Smooth muscle cell (in vitro differentiated cells): Measurements from ENCODE around the gene CTIF. TPM values are rescaled to one million over a fixed set of nuclear protein-coding genes. Genes with fewer than 3 reads are reported as not detected.

Experiments used
- DNase-seq: peaks from one replicate; lab custom pipeline; 2025; ENCODE audit not compliant: unreplicated experiment; lab: John Stamatoyannopoulos, UW
- H2AFZ ChIP-seq: fragments of 200-600 bp; sonication (generic); 2 replicates; pipeline ENCODE4 v1.6.0; 2016; ENCODE audit warnings: antibody characterized with exemption, low read depth, mild to moderate bottlenecking
- H3F3A ChIP-seq: fragments of 200-600 bp; sonication (generic); 2 replicates; pipeline ENCODE4 v1.6.0; 2017; ENCODE audit warnings: antibody characterized with exemption, low read depth
- H3K27ac ChIP-seq: fragments of 200-600 bp; sonication (generic); 2 replicates; pipeline ENCODE4 v1.5.1; 2016; ENCODE audit warnings: low read depth, mild to moderate bottlenecking
- H3K27me3 ChIP-seq: fragments of 200-600 bp; sonication (generic); 2 replicates; pipeline ENCODE4 v1.6.1; 2016; ENCODE audit warnings: low read depth, mild to moderate bottlenecking
- H3K36me3 ChIP-seq: fragments of 200-600 bp; sonication (generic); 2 replicates; pipeline ENCODE4 v1.5.1; 2016; ENCODE audit warnings: low read depth
- H3K4me1 ChIP-seq: fragments of 200-600 bp; sonication (generic); 2 replicates; pipeline ENCODE4 v1.5.1; 2016; ENCODE audit warnings: low read depth
- H3K4me2 ChIP-seq: fragments of 200-600 bp; sonication (generic); 2 replicates; pipeline ENCODE4 v1.6.0; 2016; ENCODE audit warnings: mild to moderate bottlenecking
- H3K4me3 ChIP-seq: fragments of 200-600 bp; sonication (generic); 2 replicates; pipeline ENCODE4 v1.5.1; 2016; ENCODE audit warnings: mild to moderate bottlenecking
- H3K79me2 ChIP-seq: fragments of 200-600 bp; sonication (generic); 2 replicates; pipeline ENCODE4 v1.6.0; 2016; ENCODE audit warnings: low read depth, mild to moderate bottlenecking
- H3K9ac ChIP-seq: fragments of 200-600 bp; sonication (generic); 2 replicates; pipeline ENCODE4 v1.6.0; 2016; ENCODE audit warnings: low read depth
- H3K9me3 ChIP-seq: fragments of 200-600 bp; sonication (generic); replicated peaks from 2 replicates; pipeline ENCODE4 v1.5.1; 2016; ENCODE audit warnings: low read depth
- H4K20me1 ChIP-seq: fragments of 200-600 bp; sonication (generic); 2 replicates; pipeline ENCODE4 v1.6.0; 2016; ENCODE audit warnings: low read depth
- WGBS: methylation state at CpG from one replicate; pipeline ENCODE4 v1.1.7; 2016; ENCODE audit warnings: low lambda C conversion rate; 5-methylcytosine and 5-hydroxymethylcytosine counted together
- polyA plus RNA-seq: library from polyadenylated mRNA; unstranded; fragments of >200 nt; fragmentation: Nextera tagmentation; extraction: Ambion mirVana; gene quantifications from 2 replicates; pipeline ENCODE4 v1.2.1, GENCODE V29; 2016
- total RNA-seq: library from RNA; depleted of rRNA; stranded (reverse); fragments of >200 nt; gene quantifications from 2 replicates; pipeline ENCODE4 v1.2.3, GENCODE V29; 2014
- TF ChIP-seq, protein P1 (sequence below): fragments of 200-600 bp; sonication (generic); IDR thresholded peaks from 2 replicates; pipeline ENCODE4 v1.5.1; 2017; ENCODE audit warnings: borderline replicate concordance, mild to moderate bottlenecking, antibody characterized with exemption; ENCODE audit not compliant: insufficient read depth, poor library complexity, severe bottlenecking

The CTIF gene
- total and polyA plus RNA-seq, 2 experiments from 2014 or later, result 22.2 to 25.3 TPM

DNA sequence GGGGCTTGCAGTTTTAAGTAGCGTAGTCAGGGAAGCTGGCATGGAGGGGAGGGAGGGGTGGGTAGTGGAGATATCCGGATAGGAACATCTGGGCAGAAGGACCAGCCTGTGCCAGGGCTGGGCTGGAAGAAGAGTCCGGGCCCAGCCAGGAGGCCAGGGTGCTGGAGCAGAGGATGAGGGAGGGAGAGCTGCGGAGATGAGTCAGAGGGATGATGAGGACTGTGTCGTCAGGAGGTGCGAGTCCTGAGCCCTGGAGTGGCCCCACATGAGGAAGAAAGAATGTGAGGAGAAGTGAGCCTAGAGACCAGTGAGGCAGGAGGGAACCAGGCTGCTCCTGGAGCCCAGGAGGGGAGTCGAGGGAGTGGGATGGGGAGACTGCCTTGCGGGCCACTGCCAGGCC lies 82.4 kb downstream of the CTIF start:
- Histone ChIP-seq H3K27me3 (no peaks in the 10 kb centered on the region), H3K4me2 (peak overlapping the region; percentile 27), H3K4me1 (peaks cover 6% of the 10 kb centered on the region), H3K9me3 (no peaks in the 10 kb centered on the region), H3K36me3 (no peaks in the 10 kb centered on the region), H2AFZ (no peak overlapping the region), H3K9ac (peak overlapping the region; percentile 61), H3K79me2 (peaks cover 6% of the 10 kb centered on the region), H4K20me1 (peaks cover 50% of the 10 kb centered on the region), H3F3A (peaks cover 15% of the 10 kb centered on the region), H3K4me3 (no peak overlapping the region), H3K27ac (peak overlapping the region; percentile 82)
- TF ChIP-seq, protein P1, sequence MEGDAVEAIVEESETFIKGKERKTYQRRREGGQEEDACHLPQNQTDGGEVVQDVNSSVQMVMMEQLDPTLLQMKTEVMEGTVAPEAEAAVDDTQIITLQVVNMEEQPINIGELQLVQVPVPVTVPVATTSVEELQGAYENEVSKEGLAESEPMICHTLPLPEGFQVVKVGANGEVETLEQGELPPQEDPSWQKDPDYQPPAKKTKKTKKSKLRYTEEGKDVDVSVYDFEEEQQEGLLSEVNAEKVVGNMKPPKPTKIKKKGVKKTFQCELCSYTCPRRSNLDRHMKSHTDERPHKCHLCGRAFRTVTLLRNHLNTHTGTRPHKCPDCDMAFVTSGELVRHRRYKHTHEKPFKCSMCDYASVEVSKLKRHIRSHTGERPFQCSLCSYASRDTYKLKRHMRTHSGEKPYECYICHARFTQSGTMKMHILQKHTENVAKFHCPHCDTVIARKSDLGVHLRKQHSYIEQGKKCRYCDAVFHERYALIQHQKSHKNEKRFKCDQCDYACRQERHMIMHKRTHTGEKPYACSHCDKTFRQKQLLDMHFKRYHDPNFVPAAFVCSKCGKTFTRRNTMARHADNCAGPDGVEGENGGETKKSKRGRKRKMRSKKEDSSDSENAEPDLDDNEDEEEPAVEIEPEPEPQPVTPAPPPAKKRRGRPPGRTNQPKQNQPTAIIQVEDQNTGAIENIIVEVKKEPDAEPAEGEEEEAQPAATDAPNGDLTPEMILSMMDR, result no peak
- no peak for DNase-seq
- 61% methylated on average over 8 of the region's 8 CpGs for WGBS

GRCh38 chr18:48621815-48622555 lies 83.2 kb downstream of the CTIF start:
- Histone ChIP-seq H3K9ac (peak overlapping the region; percentile 61), H3K27me3 (no peaks in the 10 kb centered on the region), H3K9me3 (no peaks in the 10 kb centered on the region), H3F3A (peaks cover 15% of the 10 kb centered on the region), H3K27ac (peak overlapping the region; percentile 82), H4K20me1 (peaks cover 42% of the 10 kb centered on the region), H3K36me3 (no peaks in the 10 kb centered on the region), H3K4me1 (peaks cover 6% of the 10 kb centered on the region), H3K79me2 (peaks cover 6% of the 10 kb centered on the region), H3K4me2 (peak overlapping the region; percentile 27), H2AFZ (no peak overlapping the region), H3K4me3 (no peak overlapping the region)
- TF ChIP-seq, protein P1, result no peak
- no peak for DNase-seq
- 80% methylated on average over 11 of the region's 11 CpGs for WGBS

- peaks cover 6% of the 10 kb centered on the region for H3K4me1 ChIP-seq
- no peaks in the 10 kb centered on the region for H3K36me3 ChIP-seq
- H3K27me3 ChIP-seq, result no peaks in the 10 kb centered on the region
- peaks cover 6% of the 10 kb centered on the region for H3K79me2 ChIP-seq
- TF ChIP-seq, protein P1, result no peak
- H3K4me2 ChIP-seq, result peak overlapping the region; percentile 26
- peaks cover 33% of the 10 kb centered on the region for H4K20me1 ChIP-seq
- no peak for DNase-seq
- peak overlapping the region; percentile 82 for H3K27ac ChIP-seq
- no peak overlapping the region for H3K4me3 ChIP-seq
- 62% methylated on average over 13 of the region's 13 CpGs for WGBS
- H2AFZ ChIP-seq, result no peak overlapping the region
- peaks cover 15% of the 10 kb centered on the region for H3F3A ChIP-seq
- H3K9ac ChIP-seq, result no peak overlapping the region
- no peaks in the 10 kb centered on the region for H3K9me3 ChIP-seq
These were observed 84.1 kb downstream of the CTIF start for GRCh38 chr18:48622911-48623431.
